PFSK-1 (cell line): Measurements from ENCODE around the gene TTF1.

Source experiments
- FOXP2 ChIP-seq: optimal IDR thresholded peaks from 2 replicates; pipeline ENCODE3; 2011; ENCODE audit warnings: borderline replicate concordance, control low read depth, inconsistent platforms; ENCODE audit not compliant: insufficient read depth; ENCODE audit errors: extremely low read length, extremely low read depth
- POLR2AphosphoS5 ChIP-seq: IDR thresholded peaks from 2 replicates; pipeline ENCODE4 v1.6.1; 2012; ENCODE audit warnings: low read depth, mild to moderate bottlenecking, control low read depth, low read length, moderate library complexity
- REST ChIP-seq, 2 experiments: IDR thresholded peaks; 2 replicates each; pipeline versions ENCODE4 v1.6.1 to v1.8.0; 2011 to 2012; ENCODE audit warnings: low read depth in 2 of 2, low read length in 2 of 2, control low read depth in 1 of 2, inconsistent platforms in 1 of 2, mild to moderate bottlenecking in 1 of 2, moderate library complexity in 1 of 2; ENCODE audit not compliant: insufficient read depth in 1 of 2
- SIN3A ChIP-seq: IDR thresholded peaks from 2 replicates; pipeline ENCODE4 v1.6.1; 2012; ENCODE audit warnings: mild to moderate bottlenecking, low read length, moderate library complexity, borderline replicate concordance; ENCODE audit not compliant: insufficient read depth
- TAF1 ChIP-seq: IDR thresholded peaks from 2 replicates; pipeline ENCODE4 v1.6.1; 2012; ENCODE audit warnings: low read length, control low read depth, borderline replicate concordance; ENCODE audit not compliant: insufficient read depth

TTF1 gene

GRCh38 chr9:132366481-132366880, 40.2 kb downstream of the TTF1 start:
- TF ChIP-seq FOXP2 (no peak), TAF1 (no peak), POLR2AphosphoS5 (no peak), REST (IDR thresholded peaks at IDR 0.05; ENCODE audit: insufficient read depth in 1 of 2, low read depth in 2 of 2, low read length in 2 of 2) (no peak), SIN3A (no peak)

- TF ChIP-seq SIN3A (no peak), FOXP2 (no peak), REST (IDR thresholded peaks at IDR 0.05; ENCODE audit: insufficient read depth in 1 of 2, low read depth in 2 of 2, low read length in 2 of 2) (no peak), TAF1 (no peak), POLR2AphosphoS5 (no peak)
Measured at GRCh38 chr9:132365986-132366385, 40.7 kb downstream of the TTF1 start.

GRCh38 chr9:132364068-132364467, 42.6 kb downstream of the TTF1 start:
- TF ChIP-seq FOXP2 = no peak
- no peak for TF ChIP-seq REST (IDR thresholded peaks at IDR 0.05; ENCODE audit: insufficient read depth in 1 of 2, low read depth in 2 of 2, low read length in 2 of 2)
- no peak for TF ChIP-seq SIN3A
- TF ChIP-seq POLR2AphosphoS5 = no peak
- no peak for TF ChIP-seq TAF1

GRCh38 chr9:132357764-132358163, 48.9 kb downstream of the TTF1 start:
- no peak for TF ChIP-seq SIN3A
- TF ChIP-seq REST (IDR thresholded peaks at IDR 0.05; ENCODE audit: insufficient read depth in 1 of 2, low read depth in 2 of 2, low read length in 2 of 2) = no peak
- no peak for TF ChIP-seq FOXP2
- no peak for TF ChIP-seq POLR2AphosphoS5
- no peak for TF ChIP-seq TAF1
